Ishikawa (cell line): ENCODE measurements around the gene ZNF518A.

Experiments
- CEBPB ChIP-seq: IDR thresholded peaks from 2 replicates; pipeline ENCODE4 v1.6.1; 2012
- CREB1 ChIP-seq: IDR thresholded peaks from 2 replicates; pipeline ENCODE4 v1.6.1; 2012; ENCODE audit warnings: low read depth
- EGR1 ChIP-seq: IDR thresholded peaks from 2 replicates; pipeline ENCODE4 v1.6.1; 2012
- EP300 ChIP-seq: IDR thresholded peaks from 2 replicates; pipeline ENCODE4 v1.6.1; 2012; ENCODE audit warnings: borderline replicate concordance
- FOXM1 ChIP-seq: IDR thresholded peaks from 2 replicates; pipeline ENCODE4 v1.6.1; 2012; ENCODE audit warnings: low read depth, borderline replicate concordance
- NFIC ChIP-seq: IDR thresholded peaks from 2 replicates; pipeline ENCODE4 v1.6.1; 2012
- RAD21 ChIP-seq: IDR thresholded peaks from 2 replicates; pipeline ENCODE4 v1.6.1; 2012; ENCODE audit warnings: low read depth
- TAF1 ChIP-seq: IDR thresholded peaks from 2 replicates; pipeline ENCODE4 v1.6.1; 2012; ENCODE audit warnings: low read depth, mild to moderate bottlenecking
- TCF12 ChIP-seq: IDR thresholded peaks from 2 replicates; pipeline ENCODE4 v1.6.1; 2012; ENCODE audit warnings: low read depth
- TEAD4 ChIP-seq: IDR thresholded peaks from 2 replicates; pipeline ENCODE4 v1.6.1; 2012
- USF1 ChIP-seq: IDR thresholded peaks from 2 replicates; pipeline ENCODE4 v1.6.1; 2012
- YY1 ChIP-seq: IDR thresholded peaks from 2 replicates; pipeline ENCODE4 v1.6.1; 2012; ENCODE audit warnings: low read depth
- ZBTB7A ChIP-seq: IDR thresholded peaks from 2 replicates; pipeline ENCODE4 v1.6.1; 2012; ENCODE audit warnings: low read depth
- TF ChIP-seq, protein P1 (sequence below): IDR thresholded peaks from 2 replicates; pipeline ENCODE4 v1.6.1; 2012
- TF ChIP-seq, protein P2 (sequence below): IDR thresholded peaks from 2 replicates; pipeline ENCODE4 v1.6.1; 2012; ENCODE audit warnings: low read depth, mild to moderate bottlenecking

Gene ZNF518A

DNA sequence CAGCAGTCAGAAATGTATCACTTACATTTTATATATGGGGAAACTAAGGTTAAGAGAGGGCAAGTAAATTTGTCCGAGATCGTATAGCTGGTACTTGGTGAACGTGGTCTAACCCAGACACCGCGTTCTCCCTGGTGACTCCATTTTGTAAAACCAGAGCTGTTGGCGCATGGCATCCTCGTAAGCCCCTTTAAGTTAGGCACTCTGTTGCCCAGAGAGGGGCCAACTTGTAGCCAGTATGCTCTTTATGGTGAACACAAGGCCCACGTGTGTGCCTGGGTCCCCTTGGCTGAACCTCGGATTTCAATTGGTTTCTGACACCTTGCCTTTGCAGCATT, 39.7 kb upstream of the ZNF518A start:
- TF ChIP-seq TEAD4 (no peak), NFIC (no peak), CREB1 (no peak), FOXM1 (no peak), USF1 (no peak), RAD21 (no peak), TAF1 (no peak), CEBPB (no peak), YY1 (no peak)
- TF ChIP-seq, protein P1, sequence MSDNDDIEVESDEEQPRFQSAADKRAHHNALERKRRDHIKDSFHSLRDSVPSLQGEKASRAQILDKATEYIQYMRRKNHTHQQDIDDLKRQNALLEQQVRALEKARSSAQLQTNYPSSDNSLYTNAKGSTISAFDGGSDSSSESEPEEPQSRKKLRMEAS = no peak

- no peak for TF ChIP-seq TEAD4
- TF ChIP-seq, protein P2, sequence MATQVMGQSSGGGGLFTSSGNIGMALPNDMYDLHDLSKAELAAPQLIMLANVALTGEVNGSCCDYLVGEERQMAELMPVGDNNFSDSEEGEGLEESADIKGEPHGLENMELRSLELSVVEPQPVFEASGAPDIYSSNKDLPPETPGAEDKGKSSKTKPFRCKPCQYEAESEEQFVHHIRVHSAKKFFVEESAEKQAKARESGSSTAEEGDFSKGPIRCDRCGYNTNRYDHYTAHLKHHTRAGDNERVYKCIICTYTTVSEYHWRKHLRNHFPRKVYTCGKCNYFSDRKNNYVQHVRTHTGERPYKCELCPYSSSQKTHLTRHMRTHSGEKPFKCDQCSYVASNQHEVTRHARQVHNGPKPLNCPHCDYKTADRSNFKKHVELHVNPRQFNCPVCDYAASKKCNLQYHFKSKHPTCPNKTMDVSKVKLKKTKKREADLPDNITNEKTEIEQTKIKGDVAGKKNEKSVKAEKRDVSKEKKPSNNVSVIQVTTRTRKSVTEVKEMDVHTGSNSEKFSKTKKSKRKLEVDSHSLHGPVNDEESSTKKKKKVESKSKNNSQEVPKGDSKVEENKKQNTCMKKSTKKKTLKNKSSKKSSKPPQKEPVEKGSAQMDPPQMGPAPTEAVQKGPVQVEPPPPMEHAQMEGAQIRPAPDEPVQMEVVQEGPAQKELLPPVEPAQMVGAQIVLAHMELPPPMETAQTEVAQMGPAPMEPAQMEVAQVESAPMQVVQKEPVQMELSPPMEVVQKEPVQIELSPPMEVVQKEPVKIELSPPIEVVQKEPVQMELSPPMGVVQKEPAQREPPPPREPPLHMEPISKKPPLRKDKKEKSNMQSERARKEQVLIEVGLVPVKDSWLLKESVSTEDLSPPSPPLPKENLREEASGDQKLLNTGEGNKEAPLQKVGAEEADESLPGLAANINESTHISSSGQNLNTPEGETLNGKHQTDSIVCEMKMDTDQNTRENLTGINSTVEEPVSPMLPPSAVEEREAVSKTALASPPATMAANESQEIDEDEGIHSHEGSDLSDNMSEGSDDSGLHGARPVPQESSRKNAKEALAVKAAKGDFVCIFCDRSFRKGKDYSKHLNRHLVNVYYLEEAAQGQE = no peak
- TF ChIP-seq TCF12 = no peak
These were observed 36.9 kb upstream of the ZNF518A start for GRCh38 chr10:96092999-96093767.

GRCh38 chr10:96093948-96094347, 36.1 kb upstream of the ZNF518A start:
- TF ChIP-seq, protein P2 = no peak
- no peak for TF ChIP-seq ZBTB7A
- TF ChIP-seq FOXM1 = no peak
- no peak for TF ChIP-seq EGR1
- no peak for TF ChIP-seq TAF1
- no peak for TF ChIP-seq TEAD4
- TF ChIP-seq TCF12 = no peak
- TF ChIP-seq, protein P1 = no peak
- no peak for TF ChIP-seq CREB1
- TF ChIP-seq YY1 = no peak
- TF ChIP-seq EP300 = no peak
- no peak for TF ChIP-seq CEBPB
- no peak for TF ChIP-seq RAD21
- no peak for TF ChIP-seq NFIC
- TF ChIP-seq USF1 = no peak

DNA sequence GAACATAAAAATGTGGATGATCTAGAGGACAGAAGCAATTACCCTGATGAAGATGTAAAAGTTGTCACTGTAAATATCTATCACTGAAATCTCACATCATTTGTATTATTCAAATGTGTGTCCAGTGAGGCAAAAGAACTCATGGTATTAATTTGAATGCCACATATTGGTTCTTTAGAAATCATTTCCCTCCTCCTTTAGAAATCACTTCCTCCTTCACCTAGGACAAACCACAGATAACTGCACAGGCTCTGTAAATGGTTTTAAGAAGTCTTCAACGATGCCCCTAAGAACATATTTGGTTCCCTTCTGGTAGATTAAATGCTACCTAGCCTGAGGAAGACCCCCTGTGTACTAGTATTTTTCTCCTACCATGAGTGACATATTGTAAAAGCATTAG, 33.1 kb upstream of the ZNF518A start:
- TF ChIP-seq CEBPB = no peak
- no peak for TF ChIP-seq EP300
- no peak for TF ChIP-seq RAD21
- TF ChIP-seq FOXM1 = no peak
- TF ChIP-seq NFIC = no peak
- TF ChIP-seq YY1 = no peak
- TF ChIP-seq TCF12 = no peak
- TF ChIP-seq USF1 = no peak
- TF ChIP-seq TAF1 = no peak
- TF ChIP-seq, protein P1 = no peak
- TF ChIP-seq, protein P2 = no peak
- no peak for TF ChIP-seq ZBTB7A
- no peak for TF ChIP-seq EGR1
- TF ChIP-seq TEAD4 = no peak
- no peak for TF ChIP-seq CREB1
